ENCODE data around the gene CLK2. TPM values are rescaled to one million over a fixed set of nuclear protein-coding genes. Genes with fewer than 3 reads are reported as not detected.

Gene CLK2
- total RNA-seq = 100 to 1,000 TPM in 1 of 2 experiments, 10 to 100 TPM in 1; 100.0 to 104 TPM

GRCh38 chr1:155273343-155274245 is at the start of gene CLK2:
TSS of gene CLK2 (minus strand) at chr1:155273504. CDS start at chr1:155270977, 2,527 bp downstream.
- H3K4me1 Mint-ChIP-seq = peaks cover 52% of the 10 kb centered on the region

GRCh38 chr1:155322571-155322952 is 49.3 kb upstream of the CLK2 start:
- ChIA-PET CTCF (interaction anchor here (0.6 to 5.4 kb wide), 9 partner anchors 9 to 1080 kb away, joined by 3 to 60 read pairs (median 4); partner anchors contain the start of genes FDPS, HCN3 and PKLR), POLR2A (no interaction called here)
- Mint-ChIP-seq H3K27ac (no peak overlapping the region), H3K4me3 (peak overlapping the region; percentile 65), H3K36me3 (ENCODE audit: low read depth) (peaks cover 14% of the 10 kb centered on the region), H3K27me3 (no peaks in the 10 kb centered on the region), H3K9me3 (no peaks in the 10 kb centered on the region), H3K4me1 (peaks cover 54% of the 10 kb centered on the region)
- DNase-seq = no peak

More at GRCh38 chr1:155273343-155274245, at the start of gene CLK2:
- peak within 1 kb of the TSS; percentile 80 for H3K4me3 Mint-ChIP-seq
- ChIA-PET CTCF (interaction anchor here (0.5 to 7.7 kb wide), 7 partner anchors 12 to 324 kb away, joined by 3 to 48 read pairs (median 4); partner anchors contain the start of genes KRTCAP2 and SCAMP3), POLR2A (interaction anchor here (0.5 kb wide), 1 partner anchor 290 kb away, joined by 4 read pairs; no protein-coding TSS in a partner anchor)
- peaks cover 31% of the 10 kb centered on the region for H3K36me3 Mint-ChIP-seq (ENCODE audit: low read depth)
- H3K27ac Mint-ChIP-seq = peak within 1 kb of the TSS; percentile 86
- DNase-seq = peak; percentile 96
- H3K27me3 Mint-ChIP-seq = peaks cover 3% of the 10 kb centered on the region
- no peaks in the 10 kb centered on the region for H3K9me3 Mint-ChIP-seq

GRCh38 chr1:155321639-155322503 is 48.6 kb upstream of the CLK2 start:
- Mint-ChIP-seq H3K36me3 (ENCODE audit: low read depth) (peaks cover 14% of the 10 kb centered on the region), H3K4me1 (peaks cover 52% of the 10 kb centered on the region), H3K9me3 (no peaks in the 10 kb centered on the region), H3K27ac (no peak overlapping the region), H3K27me3 (no peaks in the 10 kb centered on the region), H3K4me3 (peak overlapping the region; percentile 65)
- CTCF ChIA-PET = interaction anchor here (0.6 to 5.4 kb wide), 12 partner anchors 8 to 1079 kb away, joined by 3 to 60 read pairs (median 4); partner anchors contain the start of genes FDPS, HCN3 and PKLR
- POLR2A ChIA-PET = no interaction called here
- DNase-seq = no peak

GRCh38 chr1:155320661-155321617 is 47.6 kb upstream of the CLK2 start, which contains the start of gene RUSC1:
TSS of gene RUSC1 (plus strand) at chr1:155320894. CDS start at chr1:155321774, 880 bp downstream.
- H3K4me3 Mint-ChIP-seq = peak within 1 kb of the TSS; percentile 65
- peaks cover 48% of the 10 kb centered on the region for H3K4me1 Mint-ChIP-seq
- peak within 1 kb of the TSS; percentile 62 for H3K27ac Mint-ChIP-seq
- H3K36me3 Mint-ChIP-seq (ENCODE audit: low read depth) = peaks cover 14% of the 10 kb centered on the region
- H3K27me3 Mint-ChIP-seq = no peaks in the 10 kb centered on the region
- peak; percentile 86 for DNase-seq
- ChIA-PET CTCF (interaction anchor here (0.6 to 5.4 kb wide), 8 partner anchors 14 to 294 kb away, joined by 3 to 60 read pairs (median 3); partner anchors contain the start of gene FDPS), POLR2A (no interaction called here)
- no peaks in the 10 kb centered on the region for H3K9me3 Mint-ChIP-seq

- Mint-ChIP-seq H3K4me1 (peaks cover 43% of the 10 kb centered on the region), H3K36me3 (ENCODE audit: low read depth) (peaks cover 14% of the 10 kb centered on the region), H3K27ac (peak overlapping the region; percentile 62), H3K9me3 (no peaks in the 10 kb centered on the region), H3K4me3 (peak overlapping the region; percentile 65), H3K27me3 (no peaks in the 10 kb centered on the region)
- ChIA-PET CTCF (interaction anchor here (0.6 to 5.4 kb wide), 5 partner anchors 13 to 295 kb away, joined by 3 to 60 read pairs (median 3); partner anchors contain the start of gene FDPS), POLR2A (no interaction called here)
- DNase-seq = peak; percentile 19
Measured at GRCh38 chr1:155320252-155320651, 46.9 kb upstream of the CLK2 start.

- DNase-seq = no peak
- Mint-ChIP-seq H3K4me3 (no peak overlapping the region), H3K27ac (no peak overlapping the region), H3K4me1 (peaks cover 41% of the 10 kb centered on the region), H3K36me3 (ENCODE audit: low read depth) (peaks cover 18% of the 10 kb centered on the region), H3K27me3 (no peaks in the 10 kb centered on the region), H3K9me3 (no peaks in the 10 kb centered on the region)
- CTCF ChIA-PET = interaction anchor here (5.1 kb wide), 1 partner anchor 13 kb away, joined by 39 read pairs; the partner anchor contains the start of gene FDPS
- POLR2A ChIA-PET = interaction anchor here (0.5 kb wide), 1 partner anchor 235 kb away, joined by 4 read pairs; no protein-coding TSS in a partner anchor
Measured at GRCh38 chr1:155319536-155319935, 46.2 kb upstream of the CLK2 start.

- no peak overlapping the region for H3K4me3 Mint-ChIP-seq
- POLR2A ChIA-PET = interaction anchor here (0.5 kb wide), 1 partner anchor 268 kb away, joined by 3 read pairs; no protein-coding TSS in a partner anchor
- H3K36me3 Mint-ChIP-seq (ENCODE audit: low read depth) = peaks cover 27% of the 10 kb centered on the region
- H3K27me3 Mint-ChIP-seq = no peaks in the 10 kb centered on the region
- H3K27ac Mint-ChIP-seq = peak overlapping the region; percentile 76
- H3K4me1 Mint-ChIP-seq = peaks cover 47% of the 10 kb centered on the region
- CTCF ChIA-PET = interaction anchor here (0.9 to 1.3 kb wide), 3 partner anchors 9 to 67 kb away, joined by 3 read pairs; no protein-coding TSS in a partner anchor
- DNase-seq = no peak
- no peaks in the 10 kb centered on the region for H3K9me3 Mint-ChIP-seq
Measured at GRCh38 chr1:155318082-155318481, 44.8 kb upstream of the CLK2 start.

- Mint-ChIP-seq H3K27ac (no peak overlapping the region), H3K4me3 (no peak overlapping the region), H3K27me3 (no peaks in the 10 kb centered on the region), H3K4me1 (peaks cover 48% of the 10 kb centered on the region), H3K9me3 (no peaks in the 10 kb centered on the region), H3K36me3 (ENCODE audit: low read depth) (peaks cover 36% of the 10 kb centered on the region)
- CTCF ChIA-PET = interaction anchor here (1.0 kb wide), 1 partner anchor 66 kb away, joined by 3 read pairs; no protein-coding TSS in a partner anchor
- POLR2A ChIA-PET = no interaction called here
- DNase-seq = no peak
Measured at GRCh38 chr1:155316922-155317321, 43.6 kb upstream of the CLK2 start.

GRCh38 chr1:155313261-155313660 is 40.0 kb upstream of the CLK2 start:
- Mint-ChIP-seq H3K27me3 (no peaks in the 10 kb centered on the region), H3K4me1 (peaks cover 38% of the 10 kb centered on the region), H3K4me3 (no peak overlapping the region), H3K36me3 (ENCODE audit: low read depth) (peaks cover 53% of the 10 kb centered on the region), H3K9me3 (no peaks in the 10 kb centered on the region), H3K27ac (no peak overlapping the region)
- no peak for DNase-seq
- ChIA-PET POLR2A (no interaction called here), CTCF (interaction anchor here (1.5 to 3.9 kb wide), 2 partner anchors 10 to 136 kb away, joined by 3 to 21 read pairs; no protein-coding TSS in a partner anchor)

- Mint-ChIP-seq H3K27ac (peak overlapping the region; percentile 97), H3K9me3 (no peaks in the 10 kb centered on the region), H3K36me3 (ENCODE audit: low read depth) (peaks cover 44% of the 10 kb centered on the region), H3K4me3 (peak overlapping the region; percentile 97), H3K27me3 (no peaks in the 10 kb centered on the region), H3K4me1 (peaks cover 44% of the 10 kb centered on the region)
- no peak for DNase-seq
- CTCF ChIA-PET = interaction anchor here (1.4 to 3.9 kb wide), 3 partner anchors 9 to 59 kb away, joined by 4 to 21 read pairs (median 14); no protein-coding TSS in a partner anchor
- POLR2A ChIA-PET = no interaction called here
Measured at GRCh38 chr1:155309423-155310021, 36.2 kb upstream of the CLK2 start.
